A673 (cell line): ENCODE results near the gene HMOX2.

Experiments
- EZH2 ChIP-seq: fragments of 200-600 bp; sonication (generic); IDR thresholded peaks from 2 replicates; pipeline ENCODE4 v1.6.1; 2017; ENCODE audit warnings: borderline replicate concordance, low read depth, mild to moderate bottlenecking, mixed read lengths, antibody characterized with exemption, low read length; ENCODE audit not compliant: poor library complexity, severe bottlenecking
- TF ChIP-seq, protein P1 (sequence below): fragments of 300-800, 200-600 bp; sonication (generic); conservative IDR thresholded peaks from 2 replicates; pipeline ENCODE4 v1.5.1; 2017; ENCODE audit warnings: low read depth, mild to moderate bottlenecking, antibody characterized with exemption, low read length, moderate library complexity, mixed read lengths

DNA sequence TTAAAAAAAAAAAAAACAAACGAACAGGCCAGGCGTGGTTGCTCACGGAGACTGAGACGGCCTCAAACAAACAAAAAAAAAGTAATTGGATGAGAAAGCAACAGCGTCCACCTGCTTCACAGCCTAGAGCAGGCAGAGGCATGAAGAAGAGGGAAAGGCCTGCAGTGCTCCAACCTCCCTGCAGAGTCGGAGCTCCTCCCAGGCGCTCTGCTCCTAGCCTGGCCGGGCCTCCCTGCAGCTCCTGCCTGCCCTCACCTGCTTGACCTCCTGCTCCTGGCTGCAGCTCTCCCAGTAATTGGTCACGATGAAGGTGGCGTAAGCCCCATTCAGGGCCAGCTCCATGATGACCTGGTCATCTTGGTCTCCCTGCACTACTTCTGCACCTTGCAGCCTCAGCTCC lies 7.2 kb upstream of the HMOX2 start:
- TF ChIP-seq, protein P1, sequence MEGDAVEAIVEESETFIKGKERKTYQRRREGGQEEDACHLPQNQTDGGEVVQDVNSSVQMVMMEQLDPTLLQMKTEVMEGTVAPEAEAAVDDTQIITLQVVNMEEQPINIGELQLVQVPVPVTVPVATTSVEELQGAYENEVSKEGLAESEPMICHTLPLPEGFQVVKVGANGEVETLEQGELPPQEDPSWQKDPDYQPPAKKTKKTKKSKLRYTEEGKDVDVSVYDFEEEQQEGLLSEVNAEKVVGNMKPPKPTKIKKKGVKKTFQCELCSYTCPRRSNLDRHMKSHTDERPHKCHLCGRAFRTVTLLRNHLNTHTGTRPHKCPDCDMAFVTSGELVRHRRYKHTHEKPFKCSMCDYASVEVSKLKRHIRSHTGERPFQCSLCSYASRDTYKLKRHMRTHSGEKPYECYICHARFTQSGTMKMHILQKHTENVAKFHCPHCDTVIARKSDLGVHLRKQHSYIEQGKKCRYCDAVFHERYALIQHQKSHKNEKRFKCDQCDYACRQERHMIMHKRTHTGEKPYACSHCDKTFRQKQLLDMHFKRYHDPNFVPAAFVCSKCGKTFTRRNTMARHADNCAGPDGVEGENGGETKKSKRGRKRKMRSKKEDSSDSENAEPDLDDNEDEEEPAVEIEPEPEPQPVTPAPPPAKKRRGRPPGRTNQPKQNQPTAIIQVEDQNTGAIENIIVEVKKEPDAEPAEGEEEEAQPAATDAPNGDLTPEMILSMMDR: no peak
- TF ChIP-seq EZH2: no peak
